ENCODE measurements around the gene NPAS3.

NPAS3 gene

DNA sequence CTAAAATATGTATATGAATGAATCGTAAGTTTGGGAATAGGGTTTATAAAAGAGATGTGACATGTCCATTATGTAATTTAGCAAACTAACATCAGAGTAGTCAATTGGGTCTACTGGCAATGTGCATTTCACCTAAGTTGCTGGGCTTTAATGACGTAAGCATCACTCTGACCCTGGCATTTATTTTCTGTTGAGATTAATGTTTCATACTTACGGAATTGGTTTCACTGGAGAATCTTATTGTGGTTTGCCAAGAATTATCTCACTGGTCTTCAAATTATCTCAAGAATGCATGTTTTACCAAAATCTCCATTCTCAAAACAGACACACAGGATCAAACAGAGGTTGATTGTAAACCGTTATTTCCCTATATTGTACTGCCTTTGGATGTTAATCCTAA is 437.1 kb downstream of the NPAS3 start:
- no peaks in the 10 kb centered on the region for H3K4me1 ChIP-seq (ENCODE audit: insufficient read depth, poor library complexity, severe bottlenecking)
- H3K9me3 ChIP-seq (ENCODE audit: severe bottlenecking) = no peaks in the 10 kb centered on the region
- ATAC-seq (ENCODE audit: low read depth) (no peak), DNase-seq (ENCODE audit: low spot score) (no peak)
- H3K27me3 ChIP-seq (ENCODE audit: insufficient read depth, poor library complexity, severe bottlenecking) = peaks cover 21% of the 10 kb centered on the region
- no peak overlapping the region for H3K27ac ChIP-seq (ENCODE audit: poor library complexity, severe bottlenecking)
- no peak overlapping the region for H3K4me3 ChIP-seq (ENCODE audit: severe bottlenecking)
- TF ChIP-seq, protein P1, sequence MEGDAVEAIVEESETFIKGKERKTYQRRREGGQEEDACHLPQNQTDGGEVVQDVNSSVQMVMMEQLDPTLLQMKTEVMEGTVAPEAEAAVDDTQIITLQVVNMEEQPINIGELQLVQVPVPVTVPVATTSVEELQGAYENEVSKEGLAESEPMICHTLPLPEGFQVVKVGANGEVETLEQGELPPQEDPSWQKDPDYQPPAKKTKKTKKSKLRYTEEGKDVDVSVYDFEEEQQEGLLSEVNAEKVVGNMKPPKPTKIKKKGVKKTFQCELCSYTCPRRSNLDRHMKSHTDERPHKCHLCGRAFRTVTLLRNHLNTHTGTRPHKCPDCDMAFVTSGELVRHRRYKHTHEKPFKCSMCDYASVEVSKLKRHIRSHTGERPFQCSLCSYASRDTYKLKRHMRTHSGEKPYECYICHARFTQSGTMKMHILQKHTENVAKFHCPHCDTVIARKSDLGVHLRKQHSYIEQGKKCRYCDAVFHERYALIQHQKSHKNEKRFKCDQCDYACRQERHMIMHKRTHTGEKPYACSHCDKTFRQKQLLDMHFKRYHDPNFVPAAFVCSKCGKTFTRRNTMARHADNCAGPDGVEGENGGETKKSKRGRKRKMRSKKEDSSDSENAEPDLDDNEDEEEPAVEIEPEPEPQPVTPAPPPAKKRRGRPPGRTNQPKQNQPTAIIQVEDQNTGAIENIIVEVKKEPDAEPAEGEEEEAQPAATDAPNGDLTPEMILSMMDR (IDR thresholded peaks at IDR 0.05; ENCODE audit: poor library complexity, severe bottlenecking) = no peak
- H3K36me3 ChIP-seq (ENCODE audit: low read depth) = no peaks in the 10 kb centered on the region

- peaks cover 26% of the 10 kb centered on the region for H3K27me3 ChIP-seq (ENCODE audit: insufficient read depth, poor library complexity, severe bottlenecking)
- no peaks in the 10 kb centered on the region for H3K4me1 ChIP-seq (ENCODE audit: insufficient read depth, poor library complexity, severe bottlenecking)
- no peak overlapping the region for H3K4me3 ChIP-seq (ENCODE audit: severe bottlenecking)
- H3K27ac ChIP-seq (ENCODE audit: poor library complexity, severe bottlenecking) = no peak overlapping the region
- no peaks in the 10 kb centered on the region for H3K9me3 ChIP-seq (ENCODE audit: severe bottlenecking)
- no peak for ATAC-seq (ENCODE audit: low read depth)
- no peak for DNase-seq (ENCODE audit: low spot score)
- no peaks in the 10 kb centered on the region for H3K36me3 ChIP-seq (ENCODE audit: low read depth)
- TF ChIP-seq, protein P1 (IDR thresholded peaks at IDR 0.05; ENCODE audit: poor library complexity, severe bottlenecking) = no peak
These were observed 437.8 kb downstream of the NPAS3 start for GRCh38 chr14:33376510-33376909.

DNA sequence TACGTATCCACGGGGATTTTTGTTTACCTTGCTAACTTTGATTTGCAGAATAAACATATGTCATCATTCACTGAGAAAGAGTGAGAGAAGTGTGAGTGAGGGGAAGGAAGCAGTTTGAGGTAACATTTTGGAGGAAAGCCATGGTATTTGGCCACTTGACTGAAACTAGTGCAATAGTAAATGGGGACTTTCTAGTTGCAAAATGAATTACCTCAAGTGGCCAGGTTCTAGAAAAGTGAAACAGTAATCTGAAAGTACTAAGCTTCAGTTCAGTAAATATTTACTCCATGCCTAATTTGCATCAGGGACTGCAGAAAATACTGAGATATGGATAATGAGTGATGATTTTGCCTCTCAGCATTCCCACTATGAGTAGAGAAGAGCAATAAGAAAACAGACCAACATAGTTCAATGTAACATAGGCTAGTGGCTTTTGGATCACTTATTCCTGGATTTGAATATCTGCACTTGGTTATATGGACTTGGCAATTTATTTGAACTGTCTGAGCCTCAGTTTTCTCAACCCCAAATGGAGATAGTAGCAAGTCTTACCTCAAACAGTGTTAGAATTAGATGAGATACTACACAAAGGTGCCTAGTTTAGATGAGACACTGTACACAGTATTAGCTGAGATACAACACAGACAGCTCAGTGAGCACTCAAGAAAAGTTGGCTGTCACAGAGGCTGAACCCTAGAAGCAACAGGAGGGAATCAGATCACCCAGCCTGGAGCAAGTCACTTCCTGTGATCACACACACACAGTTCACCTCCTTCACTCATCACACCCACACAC is 439.1 kb downstream of the NPAS3 start:
- Histone ChIP-seq H3K9me3 (ENCODE audit: severe bottlenecking) (no peaks in the 10 kb centered on the region), H3K27ac (ENCODE audit: poor library complexity, severe bottlenecking) (no peak overlapping the region), H3K27me3 (ENCODE audit: insufficient read depth, poor library complexity, severe bottlenecking) (peaks cover 29% of the 10 kb centered on the region), H3K4me1 (ENCODE audit: insufficient read depth, poor library complexity, severe bottlenecking) (no peaks in the 10 kb centered on the region), H3K4me3 (ENCODE audit: severe bottlenecking) (no peak overlapping the region), H3K36me3 (ENCODE audit: low read depth) (no peaks in the 10 kb centered on the region)
- ATAC-seq (ENCODE audit: low read depth) (no peak), DNase-seq (ENCODE audit: low spot score) (no peak)
- TF ChIP-seq, protein P1 (IDR thresholded peaks at IDR 0.05; ENCODE audit: poor library complexity, severe bottlenecking) = no peak

DNA sequence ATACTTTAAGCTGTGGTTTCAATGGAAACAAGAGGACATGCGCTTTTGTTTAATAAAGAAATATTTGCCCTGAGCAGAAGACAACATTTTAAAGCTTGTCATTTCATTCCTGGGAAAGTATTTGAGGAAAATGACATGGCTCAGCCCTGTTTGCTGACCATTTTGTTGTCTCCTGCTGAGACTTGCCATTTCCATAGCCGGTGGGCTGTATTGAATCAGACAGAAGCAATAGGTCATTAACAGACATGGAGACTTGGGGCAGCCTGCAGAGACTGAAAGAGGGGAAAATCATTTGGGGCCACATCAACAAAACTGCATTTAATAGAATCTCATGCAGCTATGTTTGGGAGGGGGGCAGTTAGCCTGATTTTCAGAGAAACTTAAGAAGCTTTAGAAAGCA is 443.0 kb downstream of the NPAS3 start:
- H3K4me1 ChIP-seq (ENCODE audit: insufficient read depth, poor library complexity, severe bottlenecking) = no peaks in the 10 kb centered on the region
- no peak overlapping the region for H3K27ac ChIP-seq (ENCODE audit: poor library complexity, severe bottlenecking)
- TF ChIP-seq, protein P1 (IDR thresholded peaks at IDR 0.05; ENCODE audit: poor library complexity, severe bottlenecking) = no peak
- DNase-seq (ENCODE audit: low spot score) = no peak
- no peaks in the 10 kb centered on the region for H3K9me3 ChIP-seq (ENCODE audit: severe bottlenecking)
- no peak overlapping the region for H3K4me3 ChIP-seq (ENCODE audit: severe bottlenecking)
- peaks cover 28% of the 10 kb centered on the region for H3K27me3 ChIP-seq (ENCODE audit: insufficient read depth, poor library complexity, severe bottlenecking)
- H3K36me3 ChIP-seq (ENCODE audit: low read depth) = no peaks in the 10 kb centered on the region
- ATAC-seq (ENCODE audit: low read depth) = no peak

GRCh38 chr14:33386140-33386539 is 447.5 kb downstream of the NPAS3 start:
- no peak for ATAC-seq (ENCODE audit: low read depth)
- TF ChIP-seq, protein P1 (IDR thresholded peaks at IDR 0.05; ENCODE audit: poor library complexity, severe bottlenecking) = no peak
- no peaks in the 10 kb centered on the region for H3K9me3 ChIP-seq (ENCODE audit: severe bottlenecking)
- DNase-seq (ENCODE audit: low spot score) = no peak
- H3K27me3 ChIP-seq (ENCODE audit: insufficient read depth, poor library complexity, severe bottlenecking) = peaks cover 31% of the 10 kb centered on the region
- no peaks in the 10 kb centered on the region for H3K36me3 ChIP-seq (ENCODE audit: low read depth)
- H3K27ac ChIP-seq (ENCODE audit: poor library complexity, severe bottlenecking) = no peak overlapping the region
- H3K4me3 ChIP-seq (ENCODE audit: severe bottlenecking) = no peak overlapping the region
- no peaks in the 10 kb centered on the region for H3K4me1 ChIP-seq (ENCODE audit: insufficient read depth, poor library complexity, severe bottlenecking)
